Measurements from ENCODE around the gene MYLK4.

Gene MYLK4

DNA sequence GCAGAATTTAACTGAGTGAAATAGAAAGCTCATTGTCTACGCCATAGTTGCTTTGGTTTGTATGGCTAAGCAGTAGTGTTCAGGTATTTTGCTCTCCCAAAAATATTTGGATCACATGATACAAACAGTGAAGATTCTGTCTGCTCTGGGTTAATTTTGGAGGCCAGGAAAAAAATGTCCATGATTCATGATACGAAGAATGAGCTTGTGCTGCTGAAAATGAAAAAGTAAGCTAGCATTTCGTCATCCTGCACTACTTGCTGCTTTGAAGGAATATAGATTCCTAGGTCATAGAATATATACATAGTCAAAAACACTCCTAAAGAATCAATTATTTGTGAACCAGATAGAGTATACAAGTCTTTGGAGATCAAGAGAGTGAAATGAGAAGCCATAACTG is 22.7 kb upstream of the MYLK4 start:
- no peak for FAIRE-seq
- DNase-seq (ENCODE audit: insufficient read length), result no peak
- TF ChIP-seq TAF1 (IDR thresholded peaks at IDR 0.05; ENCODE audit: borderline replicate concordance, low read depth, low read length), result no peak
- no peak for TF ChIP-seq POLR2AphosphoS5 (IDR thresholded peaks at IDR 0.05; ENCODE audit: low read depth, low read length)
- no peak for TF ChIP-seq POLR2A (IDR thresholded peaks at IDR 0.05; ENCODE audit: low read depth, low read length)

DNA sequence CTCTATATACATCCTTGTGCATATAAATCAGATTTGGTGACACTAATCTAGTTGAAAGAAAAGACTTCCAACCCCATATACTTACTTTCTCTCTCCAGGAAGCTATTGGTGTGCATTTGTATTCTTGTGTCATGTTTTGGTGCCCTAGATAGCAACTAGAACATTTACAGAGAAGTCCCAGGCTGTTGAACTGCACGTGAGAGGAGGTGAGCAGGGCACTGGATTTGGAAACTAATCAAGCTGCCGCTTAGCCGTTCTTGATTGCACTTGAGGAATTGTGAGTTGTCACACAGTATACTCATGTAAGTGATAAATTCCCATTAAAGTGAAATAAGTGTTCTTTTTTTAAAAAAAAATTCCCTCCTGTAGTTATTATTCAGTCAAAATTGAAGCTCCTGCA is 22.1 kb upstream of the MYLK4 start:
- no peak for DNase-seq (ENCODE audit: insufficient read length)
- TF ChIP-seq POLR2AphosphoS5 (IDR thresholded peaks at IDR 0.05; ENCODE audit: low read depth, low read length) (no peak), POLR2A (IDR thresholded peaks at IDR 0.05; ENCODE audit: low read depth, low read length) (no peak), TAF1 (IDR thresholded peaks at IDR 0.05; ENCODE audit: borderline replicate concordance, low read depth, low read length) (no peak)
- FAIRE-seq, result no peak

DNA sequence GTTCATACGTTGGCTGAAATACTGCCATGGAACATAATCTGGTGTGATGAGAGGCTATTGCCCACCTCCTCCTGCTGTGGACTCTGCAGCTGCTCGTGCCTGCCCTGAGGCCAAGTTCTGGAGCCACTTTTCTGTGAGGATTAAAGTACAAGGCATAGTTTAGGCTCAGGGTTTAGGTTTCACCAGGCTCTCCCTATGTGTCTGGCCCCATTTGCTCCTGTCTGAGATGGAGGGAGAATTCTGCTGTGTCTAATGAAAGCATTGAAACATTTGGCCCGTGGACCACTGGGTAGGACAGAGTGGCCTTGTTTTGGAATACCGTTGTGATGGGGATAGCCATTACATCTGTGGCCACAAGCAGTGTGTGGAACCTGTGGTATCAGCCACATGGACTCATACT is 20.4 kb upstream of the MYLK4 start:
- DNase-seq (ENCODE audit: insufficient read length) (no peak), FAIRE-seq (no peak)
- TF ChIP-seq POLR2A (IDR thresholded peaks at IDR 0.05; ENCODE audit: low read depth, low read length) (no peak), POLR2AphosphoS5 (IDR thresholded peaks at IDR 0.05; ENCODE audit: low read depth, low read length) (no peak), TAF1 (IDR thresholded peaks at IDR 0.05; ENCODE audit: borderline replicate concordance, low read depth, low read length) (no peak)

DNA sequence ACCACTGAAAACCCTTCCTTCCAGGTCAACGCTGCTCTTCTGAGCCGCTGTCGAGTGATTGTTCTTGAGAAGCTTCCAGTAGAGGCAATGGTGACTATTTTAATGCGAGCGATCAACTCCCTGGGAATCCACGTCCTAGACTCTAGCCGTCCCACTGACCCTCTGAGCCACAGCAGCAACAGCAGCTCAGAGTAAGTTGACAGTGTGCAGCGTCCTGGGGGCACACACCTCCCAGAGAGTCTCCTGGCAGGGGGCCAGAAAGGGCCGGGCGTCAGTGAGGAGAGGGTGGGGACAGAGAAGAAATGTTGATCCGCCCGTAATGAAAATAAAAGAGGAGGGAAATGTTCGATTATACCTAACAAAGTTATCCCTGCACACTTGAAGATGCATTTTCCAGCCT is 19.4 kb upstream of the MYLK4 start:
- TF ChIP-seq TAF1 (IDR thresholded peaks at IDR 0.05; ENCODE audit: borderline replicate concordance, low read depth, low read length), result no peak
- no peak for TF ChIP-seq POLR2AphosphoS5 (IDR thresholded peaks at IDR 0.05; ENCODE audit: low read depth, low read length)
- TF ChIP-seq POLR2A (IDR thresholded peaks at IDR 0.05; ENCODE audit: low read depth, low read length), result no peak
- FAIRE-seq (no peak), DNase-seq (ENCODE audit: insufficient read length) (no peak)

DNA sequence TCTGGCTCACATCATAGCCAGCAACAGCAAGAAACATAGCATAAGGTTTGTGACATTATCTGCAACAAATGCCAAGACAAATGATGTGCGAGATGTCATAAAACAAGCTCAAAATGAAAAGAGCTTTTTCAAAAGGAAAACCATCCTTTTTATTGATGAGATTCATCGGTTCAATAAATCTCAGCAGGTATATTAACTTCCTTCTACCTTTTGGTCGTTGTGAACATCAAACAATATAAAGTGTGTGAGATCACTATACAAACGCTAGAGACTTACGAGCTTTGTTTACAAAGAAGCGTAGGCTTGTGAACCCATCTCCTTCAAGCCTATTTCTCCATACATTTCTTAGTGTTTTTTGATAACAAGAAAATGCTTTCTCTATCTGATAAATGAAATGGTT is 18.0 kb upstream of the MYLK4 start:
- TF ChIP-seq POLR2AphosphoS5 (IDR thresholded peaks at IDR 0.05; ENCODE audit: low read depth, low read length), result no peak
- TF ChIP-seq TAF1 (IDR thresholded peaks at IDR 0.05; ENCODE audit: borderline replicate concordance, low read depth, low read length), result no peak
- no peak for TF ChIP-seq POLR2A (IDR thresholded peaks at IDR 0.05; ENCODE audit: low read depth, low read length)
- DNase-seq (ENCODE audit: insufficient read length) (no peak), FAIRE-seq (peak; percentile 38)

DNA sequence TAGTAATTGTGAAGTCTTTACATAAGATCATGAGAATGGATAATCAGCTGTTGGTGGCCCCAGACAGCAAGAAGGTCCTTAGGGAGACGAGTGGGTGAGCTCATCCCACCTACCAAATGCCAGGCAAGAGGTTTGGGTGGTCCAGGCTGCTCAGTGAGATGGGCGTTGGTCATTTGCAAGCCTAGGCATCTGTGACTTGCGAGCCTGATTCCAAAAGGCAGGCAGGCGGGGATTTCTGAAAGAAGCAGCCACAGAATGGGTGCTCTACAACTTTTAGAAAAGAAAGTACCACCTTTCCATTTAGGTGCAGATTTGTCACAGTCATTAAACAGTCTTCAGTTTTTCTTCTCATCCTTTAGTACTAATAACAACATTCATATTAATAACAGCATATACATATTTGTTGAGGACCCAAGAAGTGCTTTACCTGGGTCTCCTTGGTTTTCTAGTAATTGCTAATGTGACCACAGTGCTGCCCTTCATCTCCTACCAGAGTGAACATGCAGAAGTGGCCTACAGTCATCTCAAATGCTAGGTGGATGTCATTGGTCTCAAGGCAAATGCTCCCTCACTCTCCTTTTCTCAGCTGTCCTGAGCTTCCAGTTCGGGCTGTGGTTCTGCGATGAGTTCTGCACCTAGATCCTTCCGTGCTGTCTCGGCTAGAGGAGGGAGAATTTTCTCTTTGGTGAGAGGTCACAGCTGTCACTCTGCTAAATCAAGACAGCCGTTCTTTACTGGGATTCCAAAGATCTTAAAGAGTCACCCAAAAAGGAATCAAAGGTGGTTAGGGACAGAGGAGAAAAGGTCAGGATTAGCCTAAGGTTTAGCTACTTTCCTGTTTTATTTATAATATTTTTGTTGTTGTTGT is 17.2 kb upstream of the MYLK4 start:
- DNase-seq (ENCODE audit: insufficient read length) (no peak), FAIRE-seq (no peak)
- no peak for TF ChIP-seq POLR2AphosphoS5 (IDR thresholded peaks at IDR 0.05; ENCODE audit: low read depth, low read length)
- TF ChIP-seq TAF1 (IDR thresholded peaks at IDR 0.05; ENCODE audit: borderline replicate concordance, low read depth, low read length), result no peak
- no peak for TF ChIP-seq POLR2A (IDR thresholded peaks at IDR 0.05; ENCODE audit: low read depth, low read length)

DNA sequence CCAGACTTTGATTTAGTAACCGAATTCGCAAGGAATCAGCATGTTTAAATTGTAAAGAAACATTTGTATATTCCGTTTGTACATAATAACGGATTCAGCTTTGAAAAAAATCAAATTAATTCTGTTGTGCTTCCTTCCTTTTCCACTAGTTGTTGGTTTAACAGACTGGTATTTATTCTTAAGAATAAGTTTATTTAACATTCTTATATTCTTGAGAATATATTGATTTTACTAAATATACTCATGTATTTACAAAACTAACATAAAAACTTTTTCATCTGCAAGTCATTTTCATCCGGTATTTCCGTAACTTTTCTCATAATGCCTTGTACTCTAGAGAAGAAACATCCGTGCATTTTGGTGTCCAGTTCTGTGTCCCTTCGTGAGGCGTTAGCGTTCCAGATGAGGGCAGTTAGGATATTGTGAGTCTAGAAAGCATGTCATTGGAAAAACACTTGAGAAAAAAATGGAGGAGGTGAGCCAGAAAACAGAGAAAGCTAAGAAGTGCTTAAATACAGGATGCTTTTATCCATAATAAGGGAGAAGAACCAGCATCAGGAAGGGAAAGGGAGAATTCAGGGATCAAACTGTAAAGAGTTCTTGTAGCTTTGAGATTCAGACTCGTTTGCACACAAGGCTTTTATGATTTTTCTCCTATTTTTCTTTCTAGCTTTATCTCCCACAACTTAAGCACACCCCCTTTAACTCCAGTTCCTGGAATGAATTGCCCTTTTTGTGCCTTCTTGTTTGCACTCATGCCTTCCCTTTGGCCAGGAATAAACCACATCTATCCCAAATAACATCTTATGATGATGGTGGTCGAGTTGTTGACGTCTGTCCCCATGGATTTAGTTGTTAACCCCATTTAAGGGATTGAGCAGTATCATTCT is 16.3 kb upstream of the MYLK4 start:
- no peak for FAIRE-seq
- no peak for TF ChIP-seq TAF1 (IDR thresholded peaks at IDR 0.05; ENCODE audit: borderline replicate concordance, low read depth, low read length)
- TF ChIP-seq POLR2A (IDR thresholded peaks at IDR 0.05; ENCODE audit: low read depth, low read length), result no peak
- no peak for TF ChIP-seq POLR2AphosphoS5 (IDR thresholded peaks at IDR 0.05; ENCODE audit: low read depth, low read length)
- DNase-seq (ENCODE audit: insufficient read length), result no peak

DNA sequence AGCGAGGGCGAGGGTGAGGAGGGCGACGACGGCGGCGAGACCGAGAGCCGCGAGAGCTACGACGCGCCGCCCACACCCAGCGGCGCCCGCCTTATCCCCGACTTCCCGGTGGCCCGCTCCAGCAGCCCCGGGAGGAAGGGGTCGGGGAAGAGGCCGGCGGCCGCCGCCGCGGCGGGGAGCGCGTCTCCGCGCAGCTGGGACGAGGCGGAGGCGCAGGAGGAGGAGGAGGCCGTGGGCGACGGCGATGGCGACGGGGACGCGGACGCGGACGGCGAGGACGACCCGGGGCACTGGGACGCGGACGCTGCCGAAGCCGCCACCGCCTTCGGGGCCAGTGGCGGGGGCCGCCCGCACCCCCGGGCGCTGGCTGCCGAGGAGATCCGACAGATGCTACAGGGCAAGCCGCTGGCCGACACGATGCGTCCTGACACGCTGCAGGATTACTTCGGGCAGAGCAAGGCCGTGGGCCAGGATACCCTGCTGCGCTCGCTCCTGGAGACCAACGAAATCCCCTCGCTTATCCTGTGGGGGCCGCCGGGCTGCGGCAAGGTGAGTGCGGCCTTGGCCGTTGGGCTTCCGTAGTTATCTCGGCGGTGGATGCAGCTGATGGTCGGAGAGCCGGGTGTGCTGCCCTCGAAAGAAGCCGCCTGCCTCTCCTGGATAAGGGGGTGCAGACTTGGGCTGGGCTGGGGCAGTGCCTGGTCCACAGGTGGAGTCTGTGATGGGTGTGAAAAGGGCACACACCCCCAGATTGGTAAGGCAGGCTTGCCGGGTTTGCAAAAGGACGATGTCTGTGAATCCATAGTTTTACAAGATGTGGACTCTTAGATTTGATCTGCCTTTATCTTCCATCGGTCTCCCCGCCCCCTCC is 15.4 kb upstream of the MYLK4 start:
- DNase-seq (ENCODE audit: insufficient read length) (peak; percentile 49), FAIRE-seq (peak; percentile 80)
- TF ChIP-seq POLR2A (IDR thresholded peaks at IDR 0.05; ENCODE audit: low read depth, low read length) (no peak), POLR2AphosphoS5 (IDR thresholded peaks at IDR 0.05; ENCODE audit: low read depth, low read length) (no peak), TAF1 (IDR thresholded peaks at IDR 0.05; ENCODE audit: borderline replicate concordance, low read depth, low read length) (no peak)

DNA sequence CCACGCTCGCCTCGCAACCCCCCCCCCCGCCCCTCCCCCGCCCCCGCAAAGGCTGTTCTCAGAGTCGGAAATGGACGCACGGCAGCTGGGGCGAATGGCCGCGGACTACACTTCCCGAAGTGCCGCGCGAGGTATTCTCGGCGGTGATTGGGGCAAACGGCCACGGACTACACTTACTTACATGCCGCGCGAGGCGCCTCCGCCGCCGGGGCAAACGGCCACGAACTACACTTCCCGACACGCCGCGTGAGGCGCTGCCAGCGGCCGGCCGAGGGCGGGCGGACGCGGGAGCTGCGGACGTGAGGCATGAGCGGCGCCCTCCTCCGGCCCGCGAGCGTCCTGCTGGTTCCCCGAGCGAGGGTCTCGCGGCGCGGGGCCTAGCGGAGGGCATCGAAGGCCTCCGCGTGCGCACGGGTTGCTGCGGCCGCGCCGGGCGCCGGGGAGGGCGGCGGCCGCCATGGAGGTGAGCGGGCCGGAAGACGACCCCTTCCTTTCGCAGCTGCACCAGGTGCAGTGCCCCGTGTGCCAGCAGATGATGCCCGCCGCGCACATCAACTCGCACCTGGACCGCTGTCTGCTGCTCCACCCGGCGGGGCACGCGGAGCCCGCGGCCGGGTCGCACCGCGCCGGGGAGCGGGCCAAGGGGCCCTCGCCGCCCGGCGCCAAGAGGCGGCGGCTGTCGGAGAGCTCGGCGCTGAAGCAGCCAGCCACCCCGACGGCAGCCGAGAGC is 14.6 kb upstream of the MYLK4 start, which contains the start of gene WRNIP1:
Gene WRNIP1 (plus strand): TSS at position 228 of the 730 bp plus-strand sequence. CDS start 230 bp downstream, at position 458.
- peak; percentile 97 for FAIRE-seq
- peak; percentile 82 for DNase-seq (ENCODE audit: insufficient read length)
- TF ChIP-seq POLR2A (IDR thresholded peaks at IDR 0.05; ENCODE audit: low read depth, low read length), result peak; percentile 66; the same call in 1 of the 2 replicates
- TF ChIP-seq TAF1 (IDR thresholded peaks at IDR 0.05; ENCODE audit: borderline replicate concordance, low read depth, low read length), result no peak

DNA sequence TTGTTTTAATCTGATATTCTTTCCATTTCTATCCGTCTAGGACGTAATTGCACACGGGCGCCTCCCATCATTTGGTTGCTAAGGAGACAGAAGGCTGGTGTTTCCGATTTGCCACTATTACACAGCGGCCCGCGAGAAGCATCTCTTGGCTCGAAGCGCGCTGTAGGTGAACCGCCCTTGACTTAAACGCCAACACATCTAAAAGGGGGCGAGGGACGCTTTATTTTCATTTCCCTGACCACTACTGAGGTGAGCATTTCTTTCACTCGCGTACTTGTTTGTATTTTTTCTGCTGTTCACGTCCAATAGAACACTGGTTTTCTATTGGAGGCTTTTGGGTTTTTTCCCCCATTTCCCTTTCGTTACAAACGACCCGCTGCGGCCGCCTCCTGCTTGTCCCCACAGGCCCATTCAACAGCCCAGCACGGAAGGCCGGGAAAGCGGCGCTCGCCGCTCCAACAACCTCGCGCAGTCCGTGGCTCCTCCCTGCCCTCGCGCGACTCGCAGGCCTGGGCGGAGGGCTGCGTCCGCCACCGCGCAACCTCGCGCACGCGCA is 14.0 kb upstream of the MYLK4 start:
- peak; percentile 61 for FAIRE-seq
- DNase-seq (ENCODE audit: insufficient read length), result peak; percentile 24
- TF ChIP-seq POLR2AphosphoS5 (IDR thresholded peaks at IDR 0.05; ENCODE audit: low read depth, low read length) (peak; percentile 50; the same call in 1 of the 2 replicates), POLR2A (IDR thresholded peaks at IDR 0.05; ENCODE audit: low read depth, low read length) (peak; percentile 76; the same call in 1 of the 2 replicates), TAF1 (IDR thresholded peaks at IDR 0.05; ENCODE audit: borderline replicate concordance, low read depth, low read length) (peak; percentile 47; the same call in 1 of the 2 replicates)

All from GM12892 (cell line).